ENCODE data around the gene RPA3.

DNA sequence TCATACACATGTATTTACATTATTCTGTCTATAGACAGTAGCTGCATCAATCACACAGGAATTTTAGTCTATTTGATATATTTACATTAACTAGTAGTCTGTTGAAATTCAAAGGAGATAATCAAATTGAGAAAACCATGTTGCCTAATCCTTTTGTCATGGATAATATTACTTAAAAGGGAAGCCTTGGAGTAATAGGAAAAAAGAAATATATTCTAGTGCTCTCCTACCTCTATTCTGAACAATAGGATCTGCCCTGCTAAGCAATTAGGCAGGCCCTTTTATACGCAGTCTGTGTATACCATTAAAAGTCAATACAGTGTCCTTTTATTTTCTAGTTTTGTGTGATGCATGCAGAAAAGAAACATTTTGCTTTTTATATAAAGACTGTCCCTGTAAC, 53.4 kb downstream of the RPA3 start:
- TF ChIP-seq, protein P1, sequence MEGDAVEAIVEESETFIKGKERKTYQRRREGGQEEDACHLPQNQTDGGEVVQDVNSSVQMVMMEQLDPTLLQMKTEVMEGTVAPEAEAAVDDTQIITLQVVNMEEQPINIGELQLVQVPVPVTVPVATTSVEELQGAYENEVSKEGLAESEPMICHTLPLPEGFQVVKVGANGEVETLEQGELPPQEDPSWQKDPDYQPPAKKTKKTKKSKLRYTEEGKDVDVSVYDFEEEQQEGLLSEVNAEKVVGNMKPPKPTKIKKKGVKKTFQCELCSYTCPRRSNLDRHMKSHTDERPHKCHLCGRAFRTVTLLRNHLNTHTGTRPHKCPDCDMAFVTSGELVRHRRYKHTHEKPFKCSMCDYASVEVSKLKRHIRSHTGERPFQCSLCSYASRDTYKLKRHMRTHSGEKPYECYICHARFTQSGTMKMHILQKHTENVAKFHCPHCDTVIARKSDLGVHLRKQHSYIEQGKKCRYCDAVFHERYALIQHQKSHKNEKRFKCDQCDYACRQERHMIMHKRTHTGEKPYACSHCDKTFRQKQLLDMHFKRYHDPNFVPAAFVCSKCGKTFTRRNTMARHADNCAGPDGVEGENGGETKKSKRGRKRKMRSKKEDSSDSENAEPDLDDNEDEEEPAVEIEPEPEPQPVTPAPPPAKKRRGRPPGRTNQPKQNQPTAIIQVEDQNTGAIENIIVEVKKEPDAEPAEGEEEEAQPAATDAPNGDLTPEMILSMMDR (IDR thresholded peaks at IDR 0.05 in 2 of 3, conservative IDR thresholded peaks at IDR 0.05 in 1 of 3; ENCODE audit: borderline replicate concordance in 1 of 3, insufficient read depth in 1 of 3, low read depth in 2 of 3, low read length in 2 of 3), result no peak
- no peak for TF ChIP-seq POLR2A (IDR thresholded peaks at IDR 0.05; ENCODE audit: borderline replicate concordance, extremely low read depth, insufficient read depth, insufficient read length)
- TF ChIP-seq POLR2AphosphoS5 (IDR thresholded peaks at IDR 0.05; ENCODE audit: low read depth, low read length), result no peak
- TF ChIP-seq, protein P2, sequence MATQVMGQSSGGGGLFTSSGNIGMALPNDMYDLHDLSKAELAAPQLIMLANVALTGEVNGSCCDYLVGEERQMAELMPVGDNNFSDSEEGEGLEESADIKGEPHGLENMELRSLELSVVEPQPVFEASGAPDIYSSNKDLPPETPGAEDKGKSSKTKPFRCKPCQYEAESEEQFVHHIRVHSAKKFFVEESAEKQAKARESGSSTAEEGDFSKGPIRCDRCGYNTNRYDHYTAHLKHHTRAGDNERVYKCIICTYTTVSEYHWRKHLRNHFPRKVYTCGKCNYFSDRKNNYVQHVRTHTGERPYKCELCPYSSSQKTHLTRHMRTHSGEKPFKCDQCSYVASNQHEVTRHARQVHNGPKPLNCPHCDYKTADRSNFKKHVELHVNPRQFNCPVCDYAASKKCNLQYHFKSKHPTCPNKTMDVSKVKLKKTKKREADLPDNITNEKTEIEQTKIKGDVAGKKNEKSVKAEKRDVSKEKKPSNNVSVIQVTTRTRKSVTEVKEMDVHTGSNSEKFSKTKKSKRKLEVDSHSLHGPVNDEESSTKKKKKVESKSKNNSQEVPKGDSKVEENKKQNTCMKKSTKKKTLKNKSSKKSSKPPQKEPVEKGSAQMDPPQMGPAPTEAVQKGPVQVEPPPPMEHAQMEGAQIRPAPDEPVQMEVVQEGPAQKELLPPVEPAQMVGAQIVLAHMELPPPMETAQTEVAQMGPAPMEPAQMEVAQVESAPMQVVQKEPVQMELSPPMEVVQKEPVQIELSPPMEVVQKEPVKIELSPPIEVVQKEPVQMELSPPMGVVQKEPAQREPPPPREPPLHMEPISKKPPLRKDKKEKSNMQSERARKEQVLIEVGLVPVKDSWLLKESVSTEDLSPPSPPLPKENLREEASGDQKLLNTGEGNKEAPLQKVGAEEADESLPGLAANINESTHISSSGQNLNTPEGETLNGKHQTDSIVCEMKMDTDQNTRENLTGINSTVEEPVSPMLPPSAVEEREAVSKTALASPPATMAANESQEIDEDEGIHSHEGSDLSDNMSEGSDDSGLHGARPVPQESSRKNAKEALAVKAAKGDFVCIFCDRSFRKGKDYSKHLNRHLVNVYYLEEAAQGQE (IDR thresholded peaks at IDR 0.05; ENCODE audit: low read depth), result no peak

Measured in HCT116 (cell line).